GM19452 (cell line): ENCODE measurements around the gene KCNJ11.
"Not testable (repeated sequence)": the region's sequence is repeated elsewhere in the genome, so short reads cannot be mapped to it uniquely, and the experiment has no call there.

ENCODE experiments used
- ATAC-seq: cut with Tn5 transposase; IDR thresholded peaks from one replicate; pipeline ENCODE4 v1.9.1; 2021; ENCODE audit not compliant: unreplicated experiment

KCNJ11 gene

GRCh38 chr11:17388609-17389210 is at the start of gene KCNJ11:
Gene KCNJ11 (minus strand): TSS chr11:17388659. CDS start chr11:17388091, 568 bp downstream.
- peak; percentile 37 for ATAC-seq

GRCh38 chr11:17437366-17437765 is 48.9 kb upstream of the KCNJ11 start:
- ATAC-seq: no peak

- ATAC-seq: no peak
These were observed 45.6 kb upstream of the KCNJ11 start for GRCh38 chr11:17434108-17434507.

GRCh38 chr11:17432002-17432401 is 43.5 kb upstream of the KCNJ11 start:
- ATAC-seq: no peak

- no peak for ATAC-seq
These were observed 42.7 kb upstream of the KCNJ11 start for GRCh38 chr11:17431139-17431538.

GRCh38 chr11:17430616-17431015 is 42.2 kb upstream of the KCNJ11 start:
- ATAC-seq: no peak

GRCh38 chr11:17428925-17429324 is 40.5 kb upstream of the KCNJ11 start:
- ATAC-seq: no peak

- ATAC-seq: no peak
These were observed 39.8 kb upstream of the KCNJ11 start for GRCh38 chr11:17428261-17428660.

- ATAC-seq: not testable (repeated sequence)
These were observed 37.8 kb upstream of the KCNJ11 start for GRCh38 chr11:17426233-17426632.

GRCh38 chr11:17423533-17424310 is 35.3 kb upstream of the KCNJ11 start:
- no peak for ATAC-seq

GRCh38 chr11:17421781-17422180 is 33.3 kb upstream of the KCNJ11 start:
- ATAC-seq: no peak

GRCh38 chr11:17418444-17419081 is 30.1 kb upstream of the KCNJ11 start:
- ATAC-seq: no peak

- ATAC-seq: no peak
These were observed 28.0 kb upstream of the KCNJ11 start for GRCh38 chr11:17416492-17416891.

- no peak for ATAC-seq
These were observed 27.2 kb upstream of the KCNJ11 start for GRCh38 chr11:17415523-17416104.

GRCh38 chr11:17414992-17415391 is 26.5 kb upstream of the KCNJ11 start:
- ATAC-seq: no peak

- no peak for ATAC-seq
These were observed 25.9 kb upstream of the KCNJ11 start for GRCh38 chr11:17414317-17414737.

- no peak for ATAC-seq
These were observed 25.2 kb upstream of the KCNJ11 start for GRCh38 chr11:17413414-17414316.

GRCh38 chr11:17412488-17413180 is 24.2 kb upstream of the KCNJ11 start:
- ATAC-seq: no peak

- ATAC-seq: no peak
These were observed 23.0 kb upstream of the KCNJ11 start for GRCh38 chr11:17411418-17411817.
